ENCODE data around the gene ANKRD27.
"Not testable (repeated sequence)": the region's sequence is repeated elsewhere in the genome, so short reads cannot be mapped to it uniquely, and the experiment has no call there.

ANKRD27 gene

GRCh38 chr19:32599736-32600157 is 75.2 kb downstream of the ANKRD27 start:
- peak; percentile 68 for DNase-seq (ENCODE audit: low read depth)

DNA sequence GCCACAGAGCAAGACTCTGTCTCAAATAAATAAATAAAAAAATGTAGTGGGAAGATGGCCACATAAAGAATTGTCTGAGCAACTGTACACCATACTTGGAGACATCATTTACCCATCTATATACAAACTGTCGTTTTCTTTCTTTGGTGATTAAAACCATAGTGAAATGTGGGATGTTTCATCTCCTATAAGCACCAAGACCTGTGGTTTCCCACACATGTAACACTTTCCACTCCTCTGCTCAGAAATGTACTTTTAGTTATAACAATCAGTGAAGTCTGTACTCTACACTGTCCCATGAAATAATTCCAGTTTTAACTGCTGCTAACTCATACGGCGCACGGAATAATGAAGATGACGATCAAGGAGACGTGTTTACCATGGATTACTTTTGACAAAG is 75.7 kb downstream of the ANKRD27 start:
- DNase-seq (ENCODE audit: low read depth), result no peak

DNA sequence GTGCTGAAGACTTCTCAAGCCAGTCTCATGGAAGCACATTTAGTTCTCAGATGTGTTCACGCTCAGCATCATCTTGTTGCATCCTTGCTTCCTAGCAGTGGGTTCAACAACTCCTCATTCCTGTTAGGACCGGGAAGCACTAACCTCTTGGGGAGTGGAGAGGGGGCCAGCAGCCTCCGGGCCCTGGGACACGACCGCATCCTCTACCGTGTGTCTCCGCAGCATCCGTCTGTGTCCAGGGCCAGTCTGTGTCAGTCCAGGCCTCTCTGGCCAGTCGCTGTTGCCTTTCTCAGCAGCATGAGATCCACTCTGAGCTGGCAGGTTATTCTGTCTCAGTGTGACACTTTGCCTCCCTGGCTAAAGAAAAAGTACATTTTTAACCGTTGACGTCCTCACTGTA is 77.0 kb downstream of the ANKRD27 start:
- DNase-seq (ENCODE audit: low read depth), result no peak

GRCh38 chr19:32595491-32595890 is 79.5 kb downstream of the ANKRD27 start:
- no peak for DNase-seq (ENCODE audit: low read depth)

DNA sequence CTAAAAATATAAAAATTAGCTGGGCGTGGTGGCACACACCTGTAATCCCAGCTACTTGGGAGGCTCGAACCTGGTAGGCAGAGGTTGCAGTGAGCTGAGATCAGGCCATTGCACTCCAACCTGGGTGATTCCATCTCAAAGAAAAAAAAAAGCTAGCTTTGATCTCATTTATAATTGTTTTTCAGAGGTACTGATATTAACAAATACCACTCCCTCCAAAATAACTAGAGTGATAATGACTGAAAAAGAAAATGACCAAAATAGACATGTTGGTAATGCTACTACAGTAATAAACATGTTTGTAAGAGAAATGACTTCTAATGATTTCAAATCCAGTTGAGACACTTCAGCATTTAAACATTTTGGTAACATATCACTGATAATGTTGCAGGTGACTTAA is 81.0 kb downstream of the ANKRD27 start:
- no peak for DNase-seq (ENCODE audit: low read depth)

DNA sequence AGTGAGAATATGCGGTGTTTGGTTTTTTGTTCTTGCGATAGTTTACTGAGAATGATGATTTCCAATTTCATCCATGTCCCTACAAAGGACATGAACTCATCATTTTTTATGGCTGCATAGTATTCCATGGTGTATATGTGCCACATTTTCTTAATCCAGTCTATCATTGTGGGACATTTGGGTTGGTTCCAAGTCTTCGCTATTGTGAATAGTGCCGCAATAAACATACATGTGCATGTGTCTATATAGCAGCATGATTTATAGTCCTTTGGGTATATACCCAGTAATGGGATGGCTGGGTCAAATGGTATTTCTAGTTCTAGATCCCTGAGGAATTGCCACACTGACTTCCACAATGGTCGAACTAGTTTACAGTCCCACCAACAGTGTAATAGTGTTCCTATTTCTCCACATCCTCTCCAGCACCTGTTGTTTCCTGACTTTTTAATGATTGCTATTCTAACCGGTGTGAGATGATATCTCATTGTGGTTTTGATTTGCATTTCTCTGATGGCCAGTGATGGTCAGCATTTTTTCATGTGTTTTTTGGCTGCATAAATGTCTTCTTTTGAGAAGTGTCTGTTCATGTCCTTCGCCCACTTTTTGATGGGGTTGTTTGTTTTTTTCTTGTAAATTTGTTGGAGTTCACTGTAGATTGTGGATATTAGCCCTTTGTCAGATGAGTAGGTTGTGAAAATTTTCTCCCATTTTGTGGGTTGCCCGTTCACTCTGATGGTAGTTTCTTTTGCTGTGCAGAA is 87.1 kb downstream of the ANKRD27 start:
- DNase-seq (ENCODE audit: low read depth), result not testable (repeated sequence)

- DNase-seq (ENCODE audit: low read depth), result peak; percentile 71
These were observed 93.2 kb downstream of the ANKRD27 start for GRCh38 chr19:32581705-32582179.

GRCh38 chr19:32580901-32581704 is 93.9 kb downstream of the ANKRD27 start, which contains the start of gene PDCD5:
TSS of gene PDCD5 (plus strand) at chr19:32581190. CDS start at chr19:32581262, 72 bp downstream.
- peak; percentile 91 for DNase-seq (ENCODE audit: low read depth)

- DNase-seq (ENCODE audit: low read depth), result no peak
These were observed 94.6 kb downstream of the ANKRD27 start for GRCh38 chr19:32580353-32580900.

DNA sequence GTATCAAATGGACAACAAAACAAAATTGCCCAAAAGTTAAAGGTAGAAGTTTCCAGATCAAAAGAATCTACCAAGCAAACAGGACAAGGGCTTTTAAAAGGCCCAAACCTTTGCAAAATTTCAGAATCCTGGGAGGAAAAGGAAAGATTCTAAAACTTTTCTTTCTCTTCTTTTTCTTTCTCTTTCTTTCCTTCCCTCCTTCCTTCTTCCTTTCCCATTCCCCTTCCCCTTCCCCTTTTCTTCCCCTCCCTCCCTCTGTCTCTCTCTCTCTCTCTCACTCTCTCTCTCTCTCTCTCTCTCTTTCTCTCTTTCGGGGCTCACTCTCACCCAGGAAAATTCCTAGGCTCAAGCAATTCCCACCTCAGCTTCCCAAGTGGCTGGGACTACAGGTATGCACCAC is 98.2 kb downstream of the ANKRD27 start:
- DNase-seq (ENCODE audit: low read depth), result no peak

DNA sequence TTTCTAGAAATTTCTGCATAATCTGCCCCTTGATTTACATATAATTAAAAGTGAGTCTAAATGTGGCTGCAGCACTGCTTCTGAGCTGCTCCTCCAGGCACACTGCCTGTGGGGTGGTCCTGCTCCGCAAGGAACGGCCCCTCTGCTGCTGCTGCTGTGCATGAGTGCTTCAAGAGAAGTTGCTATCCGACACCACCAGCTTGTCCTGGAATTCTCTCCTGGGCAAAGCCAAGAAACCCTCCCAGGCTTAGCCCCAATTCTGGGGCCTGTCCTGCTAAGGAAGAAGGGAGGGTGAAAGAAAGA is 101.5 kb downstream of the ANKRD27 start:
- DNase-seq (ENCODE audit: low read depth), result no peak

GRCh38 chr19:32572700-32573491 is 102.1 kb downstream of the ANKRD27 start:
- not testable (repeated sequence) for DNase-seq (ENCODE audit: low read depth)

DNA sequence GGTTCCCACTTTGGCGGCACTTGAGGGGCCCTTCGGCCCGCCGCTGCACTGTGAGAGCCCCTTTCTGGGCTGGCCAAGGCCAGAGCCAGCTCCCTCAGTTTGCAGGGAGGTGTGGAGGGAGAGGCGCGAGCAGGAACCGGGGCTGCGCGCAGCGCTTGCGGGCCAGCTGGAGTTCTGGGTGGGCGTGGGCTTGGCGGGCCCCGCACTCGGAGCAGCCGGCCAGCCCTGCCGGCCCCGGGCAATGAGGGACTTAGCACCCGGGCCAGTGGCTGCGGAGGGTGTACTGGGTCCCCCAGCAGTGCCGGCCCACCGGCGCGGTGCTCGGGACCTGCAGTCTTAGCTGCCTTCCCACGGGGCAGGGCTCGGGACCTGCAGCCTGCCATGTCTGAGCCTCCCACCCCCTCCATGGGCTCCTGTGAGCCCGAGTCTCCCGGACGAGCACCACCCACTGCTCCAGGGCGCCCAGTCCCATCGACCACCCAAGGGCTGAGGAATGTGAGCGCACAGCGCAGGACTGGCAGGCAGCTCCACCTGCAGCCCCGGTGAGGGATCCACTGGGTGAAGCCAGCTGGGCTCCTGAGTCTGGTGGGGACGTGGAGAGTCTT is 103.4 kb downstream of the ANKRD27 start:
- not testable (repeated sequence) for DNase-seq (ENCODE audit: low read depth)

DNA sequence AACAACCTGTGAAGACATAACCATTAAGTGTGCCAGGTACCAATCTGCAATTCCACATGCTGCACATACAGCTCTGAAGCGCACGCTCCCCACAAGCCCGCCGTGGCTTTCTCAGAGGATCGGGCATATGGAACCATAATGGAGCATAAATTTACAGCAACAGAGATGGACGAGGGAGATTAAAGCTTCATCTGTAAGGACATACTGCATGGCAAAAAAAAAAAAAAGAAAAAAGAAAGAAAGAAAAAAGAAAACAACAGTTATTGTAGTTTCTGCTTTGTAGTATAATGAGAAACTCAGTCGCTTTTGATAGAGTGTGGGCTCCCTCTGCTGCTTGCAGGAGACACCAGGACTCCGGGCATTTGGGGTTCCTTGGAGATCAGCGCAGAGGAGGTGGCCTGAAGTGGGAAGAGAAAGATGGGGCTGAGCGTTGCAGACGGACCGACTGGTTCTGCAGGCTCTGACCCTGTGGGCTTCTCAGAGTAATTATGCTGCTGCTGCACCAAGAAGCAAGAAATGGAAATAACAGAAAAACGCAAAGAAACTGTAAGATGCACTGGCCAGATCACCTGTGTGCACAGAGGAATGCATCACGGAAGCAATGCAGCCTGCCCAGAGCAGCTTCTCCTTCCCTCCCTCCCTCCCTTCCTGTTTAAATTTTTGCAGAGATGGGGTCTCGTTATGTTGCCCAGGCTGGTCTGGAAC is 104.7 kb downstream of the ANKRD27 start:
- peak; percentile 77 for DNase-seq (ENCODE audit: low read depth)

DNA sequence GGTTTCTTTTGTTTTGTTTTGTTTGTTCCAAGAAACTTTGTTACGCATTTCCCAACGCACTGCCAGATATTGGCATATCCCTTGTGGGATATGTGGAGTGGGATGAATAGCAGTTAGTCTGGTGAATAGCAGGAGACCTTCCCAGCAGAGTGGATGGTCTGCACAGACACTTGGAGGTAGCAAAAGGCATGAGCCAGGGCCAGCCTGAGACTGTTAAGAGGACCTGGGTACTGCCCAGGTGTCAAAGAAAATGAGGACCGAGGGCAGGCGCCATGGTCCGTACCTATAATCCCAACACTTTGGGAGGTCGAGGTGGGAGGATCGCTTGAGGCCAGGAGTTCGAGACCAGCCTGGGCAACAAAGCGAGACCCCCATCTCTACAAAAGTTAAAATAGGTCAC is 107.5 kb downstream of the ANKRD27 start:
- DNase-seq (ENCODE audit: low read depth), result no peak

DNA sequence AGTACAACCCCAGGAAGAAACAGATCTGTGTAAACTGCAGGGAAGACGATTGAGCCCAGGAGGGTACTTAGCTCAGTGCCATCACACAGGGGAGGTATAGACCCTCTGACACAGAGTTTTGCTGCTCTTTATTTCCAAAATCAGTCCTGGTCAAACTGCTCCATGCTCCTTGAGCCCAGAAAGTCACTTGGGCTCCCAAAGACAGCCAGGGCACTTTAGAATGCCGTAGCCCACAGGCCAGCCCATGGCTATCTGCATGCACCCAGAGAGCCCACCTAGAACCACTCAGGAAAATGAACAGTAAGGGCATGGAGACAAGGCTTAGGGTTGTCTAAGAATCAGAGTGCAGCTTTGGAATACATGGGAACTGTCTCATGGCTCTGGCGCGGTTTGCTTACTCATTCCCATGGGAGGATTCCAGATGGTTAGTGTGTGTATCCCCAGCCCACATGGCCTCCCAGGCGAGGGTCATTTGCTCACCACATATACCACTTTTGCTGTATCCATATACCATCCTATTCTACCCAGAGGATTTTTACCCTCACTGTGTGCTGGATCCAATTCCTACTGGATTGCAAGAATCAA is 108.6 kb downstream of the ANKRD27 start:
- DNase-seq (ENCODE audit: low read depth), result peak; percentile 72

DNA sequence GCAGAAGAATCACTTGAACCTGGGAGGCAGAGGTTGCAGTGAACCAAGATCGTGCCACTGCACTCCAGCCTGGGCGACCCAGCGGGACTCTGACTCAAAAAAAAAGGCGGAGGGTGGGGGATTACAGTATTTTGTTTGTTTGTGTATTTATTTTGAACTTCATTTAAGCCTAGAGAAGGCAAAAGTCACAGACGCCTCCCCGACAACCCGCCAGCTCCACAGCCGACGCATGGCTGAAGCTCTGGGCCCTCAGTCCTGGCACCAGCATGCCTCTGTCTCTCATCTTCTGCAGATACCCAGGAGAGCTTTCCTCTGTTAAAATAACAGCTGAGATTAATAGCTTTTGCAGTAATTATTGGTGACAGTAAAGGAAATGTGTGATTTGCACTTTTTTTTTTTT is 111.2 kb downstream of the ANKRD27 start:
- DNase-seq (ENCODE audit: low read depth), result no peak

- peak; percentile 8 for DNase-seq (ENCODE audit: low read depth)
These were observed 116.3 kb downstream of the ANKRD27 start for GRCh38 chr19:32558607-32559228.

DNA sequence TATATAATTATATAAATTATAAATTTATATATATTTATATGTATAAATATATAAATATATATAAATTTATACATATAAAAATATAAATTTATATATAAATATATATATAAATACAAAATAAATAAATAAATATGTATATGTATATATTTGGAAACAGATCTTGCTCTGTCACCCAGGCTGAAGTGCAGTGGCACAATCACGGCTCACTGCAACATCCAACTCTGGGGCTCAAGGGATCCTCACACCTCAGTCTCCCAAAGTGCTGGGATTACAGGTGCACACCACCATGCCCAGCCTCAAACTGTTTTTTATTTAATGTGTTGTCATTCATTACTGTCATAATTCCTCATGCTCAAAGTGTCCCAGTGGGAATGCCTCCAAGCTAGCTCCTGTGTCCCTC is 119.2 kb downstream of the ANKRD27 start:
- DNase-seq (ENCODE audit: low read depth), result no peak

DNA sequence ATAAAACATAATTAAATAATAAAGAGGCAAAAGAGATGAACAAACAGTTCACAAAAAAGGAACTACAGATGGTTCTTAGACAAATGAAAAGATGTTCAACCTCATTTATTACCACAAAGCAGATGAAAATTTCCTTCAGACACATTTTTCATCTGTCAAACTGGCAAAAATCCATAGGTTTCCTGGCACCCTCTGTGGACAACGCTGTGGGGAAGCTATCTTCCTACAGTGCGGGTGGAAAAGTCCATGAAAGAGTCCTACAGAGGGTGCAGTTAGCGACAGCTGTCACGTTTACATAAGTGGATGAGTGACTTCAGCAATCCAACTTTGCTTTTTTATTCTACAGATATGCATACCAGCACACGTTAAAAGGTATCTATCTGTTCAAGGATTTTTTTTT is 124.3 kb downstream of the ANKRD27 start:
- DNase-seq (ENCODE audit: low read depth), result no peak
